GM20000 (cell line): ENCODE data around the gene PEX12.
A peak's percentile ranks its signal among the peaks of the same experiment; 100 is the strongest.

ENCODE experiments used
- DNase-seq: peaks from one replicate; pipeline ENCODE4 v3.0.0; 2012; ENCODE audit warnings: low spot score
- TF ChIP-seq, protein P1 (sequence below): IDR thresholded peaks from 2 replicates; pipeline ENCODE4 v1.5.1; 2012; ENCODE audit warnings: mild to moderate bottlenecking, control low read depth; ENCODE audit errors: extremely low read depth, missing control alignments

Gene PEX12

DNA sequence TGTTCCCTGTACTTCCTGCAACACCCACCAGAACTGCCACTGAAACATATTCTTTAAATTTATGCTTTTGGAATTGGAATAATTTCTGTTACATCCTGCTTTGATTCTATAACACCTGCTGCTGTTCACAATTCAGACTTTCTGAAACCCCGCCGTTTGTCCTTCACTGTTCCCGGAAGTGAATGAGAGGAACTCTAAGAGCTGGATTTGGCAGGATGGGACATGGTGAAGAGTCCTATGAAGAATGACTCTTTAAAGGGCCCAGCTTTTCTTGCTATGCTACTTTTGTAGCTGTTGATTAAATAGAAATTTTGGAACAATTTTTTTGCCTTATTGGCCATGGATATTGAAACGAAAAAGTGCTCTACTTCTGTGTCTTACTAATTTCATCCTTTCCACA lies 17.7 kb upstream of the PEX12 start:
- DNase-seq: no peak
- TF ChIP-seq, protein P1, sequence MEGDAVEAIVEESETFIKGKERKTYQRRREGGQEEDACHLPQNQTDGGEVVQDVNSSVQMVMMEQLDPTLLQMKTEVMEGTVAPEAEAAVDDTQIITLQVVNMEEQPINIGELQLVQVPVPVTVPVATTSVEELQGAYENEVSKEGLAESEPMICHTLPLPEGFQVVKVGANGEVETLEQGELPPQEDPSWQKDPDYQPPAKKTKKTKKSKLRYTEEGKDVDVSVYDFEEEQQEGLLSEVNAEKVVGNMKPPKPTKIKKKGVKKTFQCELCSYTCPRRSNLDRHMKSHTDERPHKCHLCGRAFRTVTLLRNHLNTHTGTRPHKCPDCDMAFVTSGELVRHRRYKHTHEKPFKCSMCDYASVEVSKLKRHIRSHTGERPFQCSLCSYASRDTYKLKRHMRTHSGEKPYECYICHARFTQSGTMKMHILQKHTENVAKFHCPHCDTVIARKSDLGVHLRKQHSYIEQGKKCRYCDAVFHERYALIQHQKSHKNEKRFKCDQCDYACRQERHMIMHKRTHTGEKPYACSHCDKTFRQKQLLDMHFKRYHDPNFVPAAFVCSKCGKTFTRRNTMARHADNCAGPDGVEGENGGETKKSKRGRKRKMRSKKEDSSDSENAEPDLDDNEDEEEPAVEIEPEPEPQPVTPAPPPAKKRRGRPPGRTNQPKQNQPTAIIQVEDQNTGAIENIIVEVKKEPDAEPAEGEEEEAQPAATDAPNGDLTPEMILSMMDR: no peak

- TF ChIP-seq, protein P1: no peak
- DNase-seq: no peak
These were observed 10.0 kb upstream of the PEX12 start for GRCh38 chr17:35588196-35588920.

- peak; percentile 90 for DNase-seq
- TF ChIP-seq, protein P1: no peak
These were observed 8.9 kb upstream of the PEX12 start, which contains the start of gene AP2B1 for GRCh38 chr17:35587074-35587961. TSS of gene AP2B1 (plus strand) at chr17:35587322. CDS start at chr17:35594031, 6,709 bp downstream.

DNA sequence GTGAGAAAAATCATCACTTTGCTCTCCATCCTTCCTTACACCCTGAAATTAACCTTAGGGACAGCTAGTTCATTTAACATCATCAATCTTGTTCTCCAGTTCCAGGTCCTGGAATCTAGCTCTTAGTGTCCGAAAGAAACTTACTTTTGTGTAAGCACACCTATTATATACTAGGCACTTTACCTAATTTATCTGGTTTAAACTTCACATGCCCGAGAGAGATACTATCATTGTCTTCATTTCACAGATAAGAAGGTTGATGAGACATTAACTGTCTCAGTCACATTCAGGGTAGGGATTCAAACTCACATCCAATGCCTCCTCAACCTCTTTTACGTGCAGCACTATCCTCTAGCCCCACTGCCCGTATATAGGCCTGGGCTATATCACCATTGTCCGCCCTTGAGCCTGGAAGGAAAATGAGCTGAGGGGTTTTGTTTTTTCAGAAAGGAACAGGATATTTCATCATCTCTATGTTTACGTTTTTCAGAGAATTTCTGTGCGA lies 8.2 kb upstream of the PEX12 start:
- no peak for DNase-seq
- TF ChIP-seq, protein P1: no peak

DNA sequence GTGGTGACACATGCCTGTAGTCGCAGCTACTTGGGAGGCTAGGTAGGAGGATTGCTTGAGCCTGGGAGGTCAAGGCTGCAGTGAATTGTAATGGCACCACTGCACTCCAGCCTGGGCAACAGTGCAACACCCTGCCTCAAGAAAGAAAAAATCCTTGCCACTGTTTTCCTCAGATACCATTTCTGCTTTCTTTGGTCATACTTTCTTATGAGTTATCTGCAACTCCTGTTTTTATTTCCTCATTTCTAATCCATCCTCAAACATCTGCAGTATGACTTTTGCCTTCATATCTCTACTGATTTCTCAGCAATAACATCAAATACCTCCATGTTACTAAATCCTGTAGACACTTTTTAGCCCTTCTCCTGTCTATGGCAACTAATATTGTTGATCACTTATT lies 5.7 kb upstream of the PEX12 start:
- TF ChIP-seq, protein P1: no peak
- no peak for DNase-seq

GRCh38 chr17:35578929-35579432 lies 610 bp upstream of the PEX12 start:
- TF ChIP-seq, protein P1: no peak
- DNase-seq: no peak

DNA sequence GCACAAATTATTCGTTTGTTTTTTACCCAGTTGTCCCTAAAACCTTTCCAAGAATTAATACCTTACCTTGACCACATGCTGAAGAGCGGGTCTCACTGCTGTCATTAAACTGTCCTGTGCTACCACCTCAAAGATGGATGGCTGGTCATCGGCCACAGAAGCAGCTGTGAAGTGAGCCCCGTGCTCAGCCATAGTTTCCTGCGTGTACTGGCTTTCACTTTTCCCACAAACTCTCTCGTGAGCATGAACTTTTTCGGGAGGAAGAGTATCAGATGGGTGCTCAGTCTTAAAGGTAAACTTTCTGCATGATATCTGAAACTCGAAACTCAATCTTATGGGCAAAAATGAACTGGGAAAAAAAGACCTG lies 558 bp downstream of the PEX12 start:
- TF ChIP-seq, protein P1: no peak
- no peak for DNase-seq
